ENCODE results near the gene SLIT1.

The SLIT1 gene

GRCh38 chr10:97078938-97079445 lies 106.8 kb downstream of the SLIT1 start:
- no peak for DNase-seq (ENCODE audit: low spot score)

- DNase-seq (ENCODE audit: low spot score): no peak
These were observed 107.4 kb downstream of the SLIT1 start for GRCh38 chr10:97078261-97078937.

- DNase-seq (ENCODE audit: low spot score): no peak
These were observed 109.0 kb downstream of the SLIT1 start for GRCh38 chr10:97076781-97077180.

- DNase-seq (ENCODE audit: low spot score): no peak
These were observed 109.7 kb downstream of the SLIT1 start for GRCh38 chr10:97075961-97076525.

- DNase-seq (ENCODE audit: low spot score): no peak
These were observed 110.3 kb downstream of the SLIT1 start for GRCh38 chr10:97075421-97075820.

GRCh38 chr10:97074256-97075145 lies 111.3 kb downstream of the SLIT1 start:
- no peak for DNase-seq (ENCODE audit: low spot score)

GRCh38 chr10:97072851-97073665 lies 112.7 kb downstream of the SLIT1 start:
- peak; percentile 74 for DNase-seq (ENCODE audit: low spot score)

GRCh38 chr10:97071496-97071895 lies 114.3 kb downstream of the SLIT1 start:
- DNase-seq (ENCODE audit: low spot score): no peak

GRCh38 chr10:97069576-97070362 lies 116.0 kb downstream of the SLIT1 start:
- DNase-seq (ENCODE audit: low spot score): peak; percentile 99

GRCh38 chr10:97069026-97069425 lies 116.7 kb downstream of the SLIT1 start:
- DNase-seq (ENCODE audit: low spot score): peak; percentile 21

GRCh38 chr10:97067716-97068391 lies 117.9 kb downstream of the SLIT1 start:
- no peak for DNase-seq (ENCODE audit: low spot score)

GRCh38 chr10:97066877-97067555 lies 118.7 kb downstream of the SLIT1 start:
- DNase-seq (ENCODE audit: low spot score): no peak

GRCh38 chr10:97065686-97066660 lies 119.8 kb downstream of the SLIT1 start:
- peak; percentile 43 for DNase-seq (ENCODE audit: low spot score)

GRCh38 chr10:97065128-97065527 lies 120.6 kb downstream of the SLIT1 start:
- peak; percentile 87 for DNase-seq (ENCODE audit: low spot score)

GRCh38 chr10:97063983-97064837 lies 121.5 kb downstream of the SLIT1 start:
- DNase-seq (ENCODE audit: low spot score): no peak

GRCh38 chr10:97063271-97063982 lies 122.3 kb downstream of the SLIT1 start:
- no peak for DNase-seq (ENCODE audit: low spot score)

GRCh38 chr10:97062456-97062855 lies 123.3 kb downstream of the SLIT1 start:
- DNase-seq (ENCODE audit: low spot score): no peak
